GM21447 (cell line): ENCODE data around the gene TMEM269.

Experiments
- ATAC-seq: cut with Tn5 transposase; IDR thresholded peaks from one replicate; pipeline ENCODE4 v1.9.1; 2021; ENCODE audit not compliant: unreplicated experiment

Gene TMEM269, protein sequence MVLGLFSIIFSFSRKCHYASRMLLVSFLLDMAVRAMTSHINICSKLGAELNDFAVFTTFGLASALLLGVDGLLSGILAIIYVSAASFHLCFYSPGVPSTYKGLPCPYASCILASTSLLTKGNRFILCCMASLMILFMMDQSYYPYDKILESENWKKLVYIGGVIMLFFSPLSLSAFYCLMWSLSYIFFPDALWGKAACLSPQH

DNA sequence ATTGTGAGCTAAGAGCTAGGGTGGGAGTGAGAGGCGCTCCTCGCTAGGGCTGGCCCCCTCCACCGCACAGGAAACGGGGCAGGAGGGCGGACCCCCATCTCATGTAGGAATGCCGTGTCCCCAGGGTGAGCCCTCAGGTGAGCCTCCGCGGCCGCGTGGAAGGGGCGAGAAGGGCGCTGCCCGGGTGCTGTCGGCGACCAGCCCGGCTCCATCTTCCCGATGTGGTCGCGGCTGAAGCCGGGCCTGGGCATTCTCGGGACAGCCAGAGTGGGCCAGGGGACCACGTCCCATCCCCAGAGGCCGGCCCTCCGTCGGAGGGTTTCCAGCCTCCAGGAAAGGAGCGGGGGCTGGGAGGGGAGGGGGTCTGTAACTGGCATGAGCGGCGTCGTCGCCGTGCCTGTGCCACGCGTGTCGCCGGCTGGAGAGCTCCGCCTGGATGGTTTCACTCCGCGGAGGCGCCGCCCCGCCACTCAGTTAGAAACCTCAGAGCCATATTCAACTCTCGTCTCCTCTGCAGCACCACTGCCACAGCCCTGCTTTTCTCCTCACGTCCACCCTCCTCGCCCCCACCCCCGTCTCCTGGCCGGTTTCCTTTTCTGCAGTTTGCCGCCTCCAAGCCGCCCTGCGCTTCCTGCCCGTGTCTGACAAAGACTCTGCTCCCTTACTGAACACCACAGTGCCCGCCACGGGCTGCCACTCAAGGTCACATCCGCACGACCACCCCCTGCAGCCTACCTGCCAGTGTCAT, at the start of gene TMEM269:
TSS of gene TMEM269 (plus strand) at position 46 of the 748 bp plus-strand sequence. CDS start 4,903 bp downstream, outside the sequence.
- ATAC-seq = no peak

DNA sequence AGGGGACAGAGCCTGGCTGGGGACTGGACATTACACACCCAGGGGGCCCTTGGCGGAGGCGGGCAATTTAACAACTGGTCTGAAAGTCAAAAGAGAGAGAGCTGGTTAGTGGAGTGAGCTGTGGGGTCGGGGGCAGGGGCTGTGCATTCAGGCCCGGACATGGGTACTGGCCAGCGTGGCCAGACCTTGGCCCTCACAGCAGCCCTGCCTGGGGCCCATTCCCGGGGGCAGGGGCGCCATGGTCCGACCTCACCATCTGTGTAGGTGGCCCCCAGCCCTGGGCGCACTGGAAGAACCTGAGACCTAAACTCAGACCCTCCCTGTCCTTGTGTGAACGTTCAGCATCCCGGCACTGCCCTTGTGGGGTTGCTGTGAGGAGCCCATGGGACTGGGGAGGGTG, 49.7 kb upstream of the TMEM269 start:
- no peak for ATAC-seq

DNA sequence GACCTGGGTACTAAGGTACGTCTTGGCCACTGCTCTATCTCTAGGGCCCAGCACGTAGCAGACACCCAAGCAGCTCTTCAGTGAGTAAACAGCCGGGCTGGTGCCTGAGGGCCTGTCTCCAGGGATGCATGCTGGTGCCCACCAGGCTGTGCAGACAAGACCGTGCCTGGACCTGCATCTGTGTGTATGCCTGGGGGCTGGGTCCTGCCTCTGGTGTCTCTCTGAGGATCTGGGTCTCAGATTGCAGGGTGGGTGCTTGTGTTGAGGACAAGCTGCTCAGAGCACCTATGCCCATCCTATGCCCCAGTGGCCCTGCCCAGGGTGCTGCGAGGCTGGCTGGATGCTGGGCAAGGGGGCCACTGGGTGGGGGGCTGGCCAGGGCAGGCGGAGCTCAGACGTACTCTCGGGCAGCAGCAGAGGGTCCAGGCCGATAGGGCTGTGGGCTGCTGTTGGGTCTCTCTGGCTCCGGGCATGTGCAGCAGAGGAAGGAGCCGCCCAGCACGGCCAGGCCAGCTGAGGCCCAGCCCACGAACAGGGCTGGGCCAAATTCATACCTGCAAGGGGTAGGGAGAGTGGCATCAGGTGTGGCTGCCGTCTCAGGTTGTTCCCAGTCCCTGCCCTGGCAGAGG, 49.2 kb upstream of the TMEM269 start:
- no peak for ATAC-seq

DNA sequence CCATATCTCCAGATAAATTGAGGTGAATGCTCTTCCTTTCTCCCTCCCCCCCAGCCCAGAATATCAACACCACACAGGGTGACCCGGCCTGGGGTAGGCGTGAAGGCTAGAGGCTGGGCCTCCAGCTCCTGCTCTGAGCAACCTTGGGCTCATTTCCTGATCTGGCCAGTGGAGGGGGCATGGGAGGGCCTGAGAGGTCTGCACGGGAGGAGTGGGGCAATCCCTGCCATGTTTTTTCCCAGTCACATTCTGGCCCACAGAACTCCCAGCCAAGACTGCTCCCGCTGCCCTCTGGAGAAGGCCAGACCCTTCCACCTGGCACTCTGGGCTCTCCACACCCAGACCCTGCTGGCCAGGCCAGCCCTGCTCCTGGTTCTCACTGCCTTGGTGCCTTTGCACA, 48.6 kb upstream of the TMEM269 start:
- no peak for ATAC-seq

DNA sequence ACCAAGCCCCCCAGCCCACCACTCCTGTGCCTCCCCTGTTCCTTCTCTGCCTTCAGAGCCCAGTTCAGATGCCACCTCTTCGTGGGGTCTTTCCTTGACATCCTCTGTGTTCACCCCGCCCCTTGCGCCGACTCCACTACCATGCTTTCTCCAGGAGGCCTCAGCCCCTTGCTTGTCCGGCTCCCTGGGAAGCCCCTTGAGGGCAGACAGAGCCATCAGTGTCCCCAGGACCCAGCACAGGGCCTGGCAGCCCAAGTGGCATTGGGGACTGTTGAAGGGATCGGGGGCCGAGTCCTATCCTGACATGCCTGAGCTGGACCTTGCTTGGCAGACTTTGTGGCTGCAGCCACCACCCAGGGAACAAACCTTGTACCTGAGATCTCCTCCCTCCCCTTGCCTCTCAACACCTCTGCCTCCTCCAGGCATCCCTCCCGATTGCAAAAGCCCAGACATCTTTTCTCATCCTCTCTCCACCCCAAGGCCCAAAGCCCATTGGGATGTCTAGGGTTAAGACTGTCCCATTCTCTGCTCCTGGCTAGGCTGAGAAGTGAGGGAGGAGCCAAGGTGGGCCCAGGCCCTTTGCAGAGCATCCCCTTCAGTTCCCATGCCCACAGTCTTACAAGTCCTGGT, 48.1 kb upstream of the TMEM269 start:
- ATAC-seq = no peak

DNA sequence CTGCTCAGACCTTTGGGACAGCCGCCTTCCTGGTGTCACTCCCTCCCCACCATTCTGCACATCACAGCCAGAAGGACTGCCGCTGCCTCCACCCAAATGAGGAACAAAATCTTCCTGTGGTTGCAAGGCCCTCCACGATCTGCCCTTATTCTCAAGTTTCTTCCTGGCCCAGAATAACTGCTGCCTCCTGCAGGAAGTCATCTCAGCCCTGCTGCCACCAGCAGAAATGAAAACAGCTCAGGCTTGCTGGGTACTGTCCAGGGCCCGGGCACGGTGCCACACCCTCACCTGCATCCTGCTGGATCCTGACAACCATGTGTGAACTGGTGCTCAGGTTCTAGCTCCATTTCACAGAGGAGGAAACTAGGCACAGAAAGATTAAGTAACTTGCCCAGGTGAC, 47.5 kb upstream of the TMEM269 start:
- no peak for ATAC-seq

DNA sequence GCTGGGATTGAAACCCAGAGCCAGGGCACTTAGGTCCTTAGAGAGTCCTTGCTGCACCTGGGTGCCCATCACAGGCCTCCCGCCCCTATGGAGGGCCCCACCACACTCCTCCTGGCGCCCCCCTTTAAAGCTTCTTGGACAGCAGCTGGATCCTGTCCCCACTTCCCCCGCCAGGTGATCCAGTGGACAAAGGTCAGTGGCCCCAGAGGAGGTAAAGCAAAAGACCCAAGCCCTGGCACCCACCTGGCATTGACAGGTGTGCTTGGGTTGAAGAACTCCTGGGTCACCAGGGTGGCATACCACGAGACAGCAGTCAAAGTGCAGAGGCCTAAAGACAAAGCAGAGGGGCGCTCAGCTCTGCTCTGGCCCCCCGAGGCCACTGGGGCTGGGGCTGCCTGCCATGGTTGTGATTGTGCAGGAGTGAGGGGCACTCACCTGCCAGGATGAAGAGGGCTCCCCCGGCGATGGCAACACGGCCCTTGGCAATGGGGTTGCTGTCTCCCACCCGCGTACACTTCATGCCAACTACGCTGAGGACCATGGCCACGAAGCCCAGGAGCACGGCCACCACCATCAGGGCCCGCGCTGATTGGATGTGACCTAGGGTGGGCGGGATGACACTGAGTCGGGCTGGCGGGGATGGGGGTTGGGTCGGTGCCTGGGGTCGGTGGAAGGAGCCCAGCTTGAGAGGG, 46.7 kb upstream of the TMEM269 start:
- ATAC-seq = no peak

DNA sequence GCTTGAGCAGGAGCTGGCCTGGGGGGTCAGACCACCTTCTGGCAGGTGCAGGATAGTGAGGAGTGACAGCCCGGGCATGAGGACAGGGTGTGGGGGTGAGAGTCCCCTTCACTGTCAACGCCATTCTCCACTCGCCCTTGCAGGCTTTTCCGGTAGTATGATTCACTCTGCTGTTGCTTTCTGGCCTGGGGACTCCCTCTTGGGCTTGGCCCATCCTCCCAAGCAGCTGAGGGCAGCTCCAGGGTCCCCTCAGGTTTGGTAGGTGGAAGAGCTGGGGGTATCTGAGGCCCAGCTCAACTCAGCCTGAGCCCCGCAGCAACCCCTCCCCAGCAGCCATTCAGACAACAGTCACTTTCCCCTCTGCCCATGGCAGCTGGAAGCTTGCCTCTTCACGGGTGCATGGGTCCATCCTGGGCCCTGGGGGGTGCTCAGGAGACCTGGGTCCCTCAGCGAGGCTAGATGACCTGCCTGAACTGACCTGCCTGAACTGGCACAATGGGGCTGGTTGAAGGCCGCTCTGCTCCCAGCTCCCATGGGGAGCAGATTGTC, 46.0 kb upstream of the TMEM269 start:
- ATAC-seq = no peak

DNA sequence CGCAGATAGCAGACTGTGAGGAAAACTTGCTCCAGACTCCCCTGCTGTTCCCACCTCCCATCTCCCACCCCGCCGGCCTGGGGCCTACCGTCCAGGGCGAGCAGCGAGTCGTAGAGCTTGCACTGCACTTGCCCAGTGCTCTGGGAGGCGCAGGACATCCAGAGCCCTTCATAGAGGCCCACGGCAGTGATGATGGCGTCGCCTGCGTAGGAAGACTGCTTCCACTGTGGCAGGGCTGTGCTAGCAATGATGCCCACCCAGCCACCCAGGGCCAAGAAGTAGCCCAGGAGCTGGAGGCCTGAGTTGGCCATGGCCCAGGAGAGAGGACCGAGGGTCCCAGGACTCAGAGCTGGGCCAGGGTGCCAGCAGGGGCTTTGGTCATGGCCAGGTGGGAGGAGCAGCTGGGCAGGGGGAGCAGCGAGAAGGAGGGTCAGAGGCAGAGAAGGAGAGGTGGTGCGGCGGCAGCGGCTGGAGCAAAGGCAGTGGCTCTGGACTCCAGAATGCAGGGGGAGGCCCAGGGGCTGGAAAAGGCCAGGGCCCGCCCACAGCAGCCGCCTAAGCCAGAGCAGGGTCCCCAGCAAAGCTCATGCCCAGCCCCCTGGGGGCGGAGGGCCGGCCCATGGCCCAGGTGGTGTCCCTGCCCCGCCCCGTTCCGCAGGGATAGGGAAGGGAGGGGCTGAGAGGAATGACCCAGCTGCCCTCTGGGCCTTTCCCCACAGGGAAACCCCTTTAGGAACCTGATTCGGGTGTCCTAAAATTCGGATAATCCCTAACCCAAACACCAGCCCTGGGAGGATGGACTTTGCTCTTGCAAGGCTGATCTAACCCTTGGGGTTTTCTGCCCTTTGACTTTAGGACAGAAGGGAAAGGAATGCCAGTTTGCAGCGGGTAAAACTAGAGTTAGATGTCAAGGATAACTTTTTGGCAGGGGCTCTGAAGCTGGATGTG, 44.8 kb upstream of the TMEM269 start, which contains the start of gene CLDN19:
TSS of gene CLDN19 (minus strand) at position 484 of the 948 bp plus-strand sequence. CDS start at position 311, 173 bp downstream.
- no peak for ATAC-seq

DNA sequence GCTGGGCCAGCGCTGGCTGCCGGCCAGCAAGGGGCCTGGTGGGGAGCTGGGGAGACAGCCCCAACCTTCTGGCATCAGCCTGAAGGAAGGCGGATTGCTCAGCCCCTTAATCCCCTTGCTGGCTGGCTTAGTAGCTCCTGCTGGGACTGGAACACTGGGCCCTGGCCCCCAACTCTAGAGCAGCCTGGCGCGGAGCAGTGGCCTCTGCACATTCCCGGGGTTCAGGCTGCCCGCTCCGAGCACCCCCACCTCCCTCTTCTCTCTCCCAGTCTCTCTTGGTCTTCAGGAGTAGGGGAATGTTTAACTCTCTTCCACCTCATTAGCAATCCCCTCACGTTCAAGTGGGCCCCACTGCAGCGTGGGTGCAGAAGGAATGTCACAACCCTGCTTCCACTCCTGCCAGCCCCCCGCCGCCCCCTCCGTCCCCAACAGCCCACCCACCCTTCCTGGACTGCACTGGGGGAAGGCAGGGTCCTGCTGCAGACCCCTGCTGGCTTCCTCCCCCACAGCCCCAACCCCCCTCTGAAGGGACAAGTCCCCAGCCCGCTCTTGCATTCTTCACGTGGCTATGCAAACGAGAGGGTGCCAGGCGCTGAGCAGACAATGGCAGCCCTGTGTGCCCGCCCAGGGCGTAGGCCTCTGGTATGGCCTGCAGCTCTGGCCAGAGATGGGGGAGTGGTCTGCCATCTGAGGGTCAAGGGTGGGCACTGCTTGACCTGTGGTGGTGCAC, 43.8 kb upstream of the TMEM269 start:
- ATAC-seq = no peak

DNA sequence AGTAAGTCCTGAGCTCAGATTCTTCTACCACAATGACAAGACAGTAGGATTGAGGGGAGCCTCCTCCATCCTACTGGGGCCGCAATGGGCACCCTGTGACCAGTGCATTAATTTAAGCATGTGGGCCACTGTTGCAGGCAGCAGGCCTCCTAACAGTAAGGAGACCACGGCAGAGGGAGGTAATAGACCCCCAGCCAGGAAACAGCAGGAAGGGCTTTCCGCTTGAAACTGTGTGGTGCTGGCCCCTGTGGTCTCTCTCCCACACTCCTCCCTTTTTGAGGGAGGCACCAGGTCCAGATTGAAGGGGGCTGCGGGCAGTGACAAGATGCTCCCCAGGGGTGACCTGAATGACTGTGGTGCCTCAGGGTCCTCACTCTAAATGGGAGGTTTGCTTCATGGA, 43.1 kb upstream of the TMEM269 start:
- ATAC-seq = no peak

DNA sequence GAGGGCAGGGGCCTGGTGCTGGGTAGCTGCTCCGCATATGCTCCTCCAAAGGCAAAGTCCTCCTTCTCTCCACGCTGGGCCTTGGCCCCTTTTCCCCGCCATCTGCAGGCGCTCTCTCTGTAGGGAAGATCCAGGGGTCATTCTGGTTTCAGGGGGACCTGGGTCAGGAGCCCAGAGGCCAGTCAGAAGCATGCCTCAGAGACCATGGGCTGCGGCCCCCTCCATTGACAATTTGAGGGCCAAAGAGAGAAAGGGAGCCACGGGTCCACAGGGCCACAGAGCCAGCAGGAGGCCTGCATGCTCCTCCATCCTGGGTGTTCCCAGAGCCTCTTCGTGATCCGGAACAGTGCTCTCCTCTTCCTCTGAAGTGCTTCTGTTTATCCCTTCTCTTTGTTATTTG, 42.6 kb upstream of the TMEM269 start:
- no peak for ATAC-seq

DNA sequence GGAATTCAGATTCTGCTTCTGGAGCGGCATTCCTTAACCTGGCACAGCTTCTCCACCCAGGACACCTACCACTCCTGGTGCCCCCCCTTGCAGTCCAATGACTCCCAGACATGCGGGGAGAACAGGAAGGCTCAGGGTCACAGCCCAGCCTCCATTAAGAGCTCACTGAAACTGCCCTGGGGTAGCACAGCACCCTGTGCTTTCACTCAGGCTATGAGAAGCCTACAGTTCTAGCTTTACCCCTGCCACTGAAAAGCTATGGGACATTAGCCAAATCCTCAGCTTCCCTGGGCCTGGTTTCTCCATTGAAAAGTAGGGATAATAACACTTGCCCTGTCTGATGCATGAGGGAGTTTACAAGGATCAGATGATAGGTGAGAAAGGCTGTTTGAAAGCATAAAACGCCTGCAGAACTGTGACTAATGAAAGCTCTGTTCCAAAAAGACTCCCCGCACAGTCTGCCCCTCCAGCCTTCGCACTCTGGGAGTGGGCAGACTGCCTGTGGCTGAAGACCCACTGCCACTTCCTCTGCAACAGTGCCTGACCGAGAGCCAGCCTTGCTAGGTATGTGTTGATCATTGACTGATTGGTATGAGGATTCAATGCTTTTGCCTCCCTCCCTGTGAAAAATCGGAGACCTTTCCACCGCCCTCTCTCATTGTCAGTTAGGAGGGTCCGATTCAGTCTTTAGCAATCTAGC, 42.0 kb upstream of the TMEM269 start:
- no peak for ATAC-seq

DNA sequence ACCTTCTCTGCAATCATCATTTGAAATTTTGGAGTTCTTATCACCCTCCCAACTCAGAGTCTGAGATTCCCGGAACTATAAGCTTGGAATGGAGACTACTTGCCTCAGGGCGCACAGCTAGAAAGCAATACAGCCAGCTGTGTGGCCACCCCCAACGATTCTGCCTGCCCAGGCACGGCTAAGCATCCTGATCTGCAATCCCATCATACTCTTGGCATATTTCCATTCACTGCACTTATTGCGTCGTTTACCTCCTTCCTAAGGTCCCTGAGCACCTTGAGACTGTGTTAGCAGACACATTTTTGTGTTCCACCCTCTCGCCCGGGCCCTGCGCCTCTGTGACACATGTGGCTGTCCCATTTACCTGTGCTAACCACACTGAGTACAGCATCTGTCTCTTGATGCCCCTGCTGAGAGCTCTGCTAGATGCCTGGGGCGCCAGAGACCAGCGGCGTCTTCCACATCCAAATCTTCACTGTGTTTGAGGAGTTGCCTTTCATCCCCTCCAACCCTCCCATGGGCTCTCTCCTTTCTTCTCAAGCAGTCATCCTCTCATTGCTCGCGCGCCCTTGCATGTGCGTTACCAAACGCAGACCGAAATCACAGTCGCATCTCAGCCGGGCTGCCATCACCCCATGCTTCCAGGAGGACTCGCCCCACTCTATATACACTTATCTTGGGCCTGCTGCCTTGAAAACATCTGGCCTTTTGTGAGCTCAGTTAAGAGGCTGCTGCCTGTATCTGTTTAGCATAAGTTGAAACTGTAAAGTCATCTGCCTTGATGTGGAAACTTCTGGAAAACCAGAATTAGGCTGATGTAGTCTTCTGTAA, 41.3 kb upstream of the TMEM269 start:
- no peak for ATAC-seq

DNA sequence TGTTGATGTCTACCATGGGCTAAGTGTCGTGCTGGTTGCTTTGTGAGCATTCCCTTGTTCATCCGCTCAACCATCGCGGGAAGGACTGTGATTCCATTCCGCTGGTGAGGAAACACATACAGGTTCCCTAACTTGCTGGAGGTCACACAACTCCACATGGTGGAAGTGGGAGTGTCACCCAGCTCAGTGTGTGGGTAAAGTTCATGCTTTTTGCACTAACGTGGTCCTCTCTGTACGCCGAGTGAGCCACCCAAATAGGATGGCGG, 40.7 kb upstream of the TMEM269 start:
- no peak for ATAC-seq

DNA sequence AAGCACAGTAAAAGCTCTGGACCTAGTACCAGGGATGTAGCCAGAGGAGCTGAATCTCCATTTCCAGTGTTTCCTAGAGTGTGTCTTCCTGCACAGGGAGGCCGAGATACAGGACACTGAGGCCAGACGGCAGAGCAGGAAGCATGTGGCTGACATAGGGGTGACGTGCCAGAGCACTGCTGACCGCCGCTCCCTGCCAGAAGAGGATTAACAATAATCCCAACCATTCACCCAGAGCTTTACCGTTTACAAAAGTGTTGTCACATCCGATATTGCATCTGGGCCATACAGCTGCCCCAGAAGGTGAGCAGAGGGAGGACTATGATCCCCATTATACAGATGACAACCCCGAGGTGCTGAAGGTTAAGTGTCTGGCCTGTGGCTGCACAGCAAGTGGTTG, 38.9 kb upstream of the TMEM269 start:
- ATAC-seq = no peak

DNA sequence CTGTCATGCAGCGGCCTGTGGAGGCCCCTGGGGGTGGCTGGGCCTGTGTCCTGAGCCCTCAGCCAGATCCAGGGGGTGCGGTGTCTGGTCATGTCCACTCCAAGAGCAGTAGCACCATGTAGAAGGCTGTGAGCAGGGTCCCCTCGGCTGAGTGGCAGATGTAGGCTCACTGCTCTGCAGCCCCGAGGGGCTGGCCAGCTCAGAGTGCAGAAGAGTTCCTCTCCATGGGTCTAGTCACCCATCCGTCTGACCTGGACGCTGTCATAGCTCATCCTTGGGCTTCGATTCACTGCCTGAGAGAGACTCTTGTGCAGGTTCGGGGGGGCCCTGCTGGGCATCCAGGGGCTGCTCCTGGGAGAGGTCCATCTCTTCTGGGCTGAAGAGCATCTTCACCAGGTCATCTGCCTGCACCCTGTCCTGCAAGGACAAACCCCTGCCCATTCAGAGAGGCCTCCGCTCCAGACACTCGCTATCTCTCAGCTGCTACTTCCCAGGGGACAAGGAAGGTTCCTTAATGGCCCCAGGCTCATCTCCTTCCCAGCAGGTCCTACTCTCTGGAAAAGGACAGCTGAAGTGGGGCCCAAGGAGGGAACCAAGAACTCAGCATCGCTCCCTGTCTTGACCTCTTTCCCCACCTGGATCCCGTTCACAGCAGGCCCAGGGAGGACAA, 38.2 kb upstream of the TMEM269 start:
- ATAC-seq = no peak
